Measurements from ENCODE around the gene GNPTG. TPM values are rescaled to one million over a fixed set of nuclear protein-coding genes. Genes with fewer than 3 reads are reported as not detected.

The GNPTG gene
- total and polyA plus RNA-seq, 9 of the 15 experiments (the other 6 are each of a cell fraction or from before 2014, with no cell fraction given), result 0.69 to 33.3 (median 13.6) TPM

DNA sequence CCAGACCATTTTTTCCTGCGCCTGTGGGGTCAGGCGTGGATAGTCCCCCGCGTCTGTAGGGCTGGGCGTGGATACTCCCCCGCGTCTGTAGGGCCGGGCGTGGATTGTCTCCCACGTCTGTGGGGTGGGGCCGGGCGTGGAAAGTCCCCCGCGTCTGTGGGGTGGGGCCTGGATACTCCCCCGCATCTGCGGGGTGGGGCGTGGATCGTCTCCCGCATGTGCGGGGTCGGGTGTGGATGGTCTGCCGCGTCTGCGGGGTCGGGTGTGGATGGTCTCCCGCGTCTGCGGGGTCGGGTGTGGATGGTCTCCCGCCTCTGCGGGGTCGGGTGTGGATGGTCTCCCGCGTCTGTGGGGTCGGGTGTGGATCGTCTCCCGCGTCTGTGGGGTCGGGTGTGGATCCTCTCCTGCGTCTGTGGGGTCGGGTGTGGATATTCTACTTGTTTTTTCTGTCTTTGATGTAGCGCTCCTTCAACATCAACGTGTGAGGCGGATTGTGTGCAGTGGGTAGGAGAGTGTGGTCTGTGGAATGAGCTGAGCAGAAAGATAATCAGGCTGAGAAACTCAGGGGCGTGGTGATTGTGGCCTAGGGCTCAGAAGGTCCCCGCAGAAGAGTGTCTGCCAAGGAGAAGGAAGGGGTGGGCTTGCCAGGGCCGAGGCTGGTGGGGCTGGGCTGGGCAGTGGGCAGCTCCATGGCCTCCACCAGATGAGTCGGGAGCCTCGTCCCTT, 3.2 kb downstream of the GNPTG start:
- FAIRE-seq (no peak), ATAC-seq (no peak), DNase-seq (ENCODE audit: extremely low read depth in 1 of 4, low spot score in 3 of 4) (peak in 2 of 4 experiments; percentile 51 to 59)
- Histone ChIP-seq H3K36me3 (ENCODE audit: control insufficient read depth, insufficient read depth, low read length) (peaks cover 8% of the 10 kb centered on the region; the same call in 1 of the 3 replicates), H3K4me1 (replicated peaks in 1 of 2; ENCODE audit: control insufficient read depth in 2 of 2, insufficient read depth in 2 of 2, low read length in 2 of 2) (peaks cover 4 to 73% of the 10 kb centered on the region in 2 experiments; a peak in 3 of 5 replicates), H3K9me3 (replicated peaks; ENCODE audit: control insufficient read depth, insufficient read depth, low read depth, low read length) (no peaks in the 10 kb centered on the region), H3K79me2 (ENCODE audit: control insufficient read depth, insufficient read depth, low read length) (peaks cover 49% of the 10 kb centered on the region), H3K27me3 (ENCODE audit: control insufficient read depth in 2 of 2, insufficient read depth in 2 of 2, low read length in 2 of 2) (no peaks in the 10 kb centered on the region), H3K4me2 (ENCODE audit: insufficient read depth, low read length) (no peak overlapping the region), H3K9ac (ENCODE audit: insufficient read depth in 1 of 2, low read depth in 2 of 2, low read length in 2 of 2) (peak overlapping the region in 1 of 2 experiments; percentile 78; a peak in 2 of 4 replicates), H2AFZ (ENCODE audit: low read depth, low read length) (no peak overlapping the region), H3K4me3 (no peak overlapping the region), H4K20me1 (replicated peaks; ENCODE audit: control insufficient read depth, insufficient read depth, low read length) (peaks cover 4% of the 10 kb centered on the region), H3K9me1 (ENCODE audit: control insufficient read depth, insufficient read depth, low read length) (no peaks in the 10 kb centered on the region), H3K27ac (ENCODE audit: extremely low read depth, low read depth, low read length) (no peak overlapping the region)
- intact Hi-C loops (cut with micrococcal nuclease) (no loop called here), in situ Hi-C loops (cut with MboI) (no loop called here)
- 43% methylated on average over 23 of the region's 49 CpGs for WGBS (ENCODE audit: insufficient coverage, low coverage, missing lambda C conversion rate)
- no TSS peak for BruUV-seq (replicated peaks)
- no peak for TF ChIP-seq KLF6 (CRISPR knock-in tag; IDR thresholded peaks at IDR 0.05; ENCODE audit: borderline replicate concordance)
- no peak for TF ChIP-seq FOXJ3 (CRISPR knock-in tag; IDR thresholded peaks at IDR 0.05)
- peak; percentile 85 for TF ChIP-seq SAFB (IDR thresholded peaks at IDR 0.05; ENCODE audit: borderline replicate concordance, low read depth, low read length)
- TF ChIP-seq POLR2AphosphoS2 (IDR thresholded peaks at IDR 0.05; ENCODE audit: low read length), result no peak
- TF ChIP-seq SAP30 (IDR thresholded peaks at IDR 0.05; ENCODE audit: borderline replicate concordance, insufficient read depth, low read depth, low read length, poor library complexity, severe bottlenecking), result no peak
- 0 out of 2 replicates have a peak, but pooled peaks have one; percentile 22 for TF ChIP-seq EGR1 (conservative IDR thresholded peaks at IDR 0.05)
- no peak for TF ChIP-seq MTA3 (IDR thresholded peaks at IDR 0.05; ENCODE audit: borderline replicate concordance)
- TF ChIP-seq, protein P1, sequence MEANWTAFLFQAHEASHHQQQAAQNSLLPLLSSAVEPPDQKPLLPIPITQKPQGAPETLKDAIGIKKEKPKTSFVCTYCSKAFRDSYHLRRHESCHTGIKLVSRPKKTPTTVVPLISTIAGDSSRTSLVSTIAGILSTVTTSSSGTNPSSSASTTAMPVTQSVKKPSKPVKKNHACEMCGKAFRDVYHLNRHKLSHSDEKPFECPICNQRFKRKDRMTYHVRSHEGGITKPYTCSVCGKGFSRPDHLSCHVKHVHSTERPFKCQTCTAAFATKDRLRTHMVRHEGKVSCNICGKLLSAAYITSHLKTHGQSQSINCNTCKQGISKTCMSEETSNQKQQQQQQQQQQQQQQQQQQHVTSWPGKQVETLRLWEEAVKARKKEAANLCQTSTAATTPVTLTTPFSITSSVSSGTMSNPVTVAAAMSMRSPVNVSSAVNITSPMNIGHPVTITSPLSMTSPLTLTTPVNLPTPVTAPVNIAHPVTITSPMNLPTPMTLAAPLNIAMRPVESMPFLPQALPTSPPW (CRISPR knock-in tag; IDR thresholded peaks at IDR 0.05), result peak; percentile 13; the same call in 1 of the 2 replicates
- TF ChIP-seq NCOR1 (IDR thresholded peaks at IDR 0.05), result peak; percentile 47
- TF ChIP-seq SMAD4 (CRISPR knock-in tag; conservative IDR thresholded peaks at IDR 0.05), result peak; percentile 78
- ChIA-PET CTCF (ENCODE audit: low intra/inter-chr PET ratio) (no interaction called here), POLR2A (interaction anchor here (0.9 to 1.2 kb wide), 2 partner anchors 9 to 24 kb away, joined by 3 read pairs; no protein-coding TSS in a partner anchor)
